Naive thymus-derived CD4-positive, alpha-beta T cell (primary cell): ENCODE results near the gene PTDSS2. TPM values are rescaled to one million over a fixed set of nuclear protein-coding genes. Genes with fewer than 3 reads are reported as not detected.

ENCODE experiments used
- ATAC-seq: fragments of 150-1000 bp; cut with Tn5 transposase; 2 replicates; pipeline ENCODE4 v1.10.0; 2021; ENCODE audit warnings: mild to moderate bottlenecking, moderate library complexity
- CTCF ChIA-PET: fragments of 350-600 bp; sonication (Branson Sonifier 250); formaldehyde crosslinking; loops from one replicate; lab custom pipeline; 2021; ENCODE audit warnings: antibody characterized with exemption; lab: Charles Lee
- POLR2A ChIA-PET: fragments of 350-600 bp; sonication (Branson Sonifier 250); formaldehyde crosslinking; loops from one replicate; lab custom pipeline; 2021; ENCODE audit warnings: antibody characterized with exemption, inconsistent platforms; lab: Charles Lee
- DNase-seq, 9 donors: peaks; one replicate each; pipeline versions ENCODE4 v3.0.0 to v3.0.0-alpha.2; 2020 to 2022; ENCODE audit warnings: mixed read lengths in 1 of 9
- H3K27ac ChIP-seq: one replicate; pipeline ENCODE4 v1.7.0; 2013; ENCODE audit warnings: mild to moderate bottlenecking, low read depth, low read length, moderate library complexity
- H3K27me3 ChIP-seq, 2 donors: one replicate each; pipeline ENCODE4 v1.7.0; 2013; ENCODE audit warnings: low read length in 2 of 2, mild to moderate bottlenecking in 2 of 2, moderate library complexity in 2 of 2; ENCODE audit not compliant: control insufficient read depth in 2 of 2, insufficient read depth in 2 of 2
- H3K36me3 ChIP-seq, 3 experiments: 1 replicate in 2 of 3; 2 replicates in 1 of 3; pipeline ENCODE4 v1.7.0; 2013; ENCODE audit warnings: low read length in 3 of 3, mild to moderate bottlenecking in 3 of 3, moderate library complexity in 1 of 3; ENCODE audit not compliant: insufficient read depth in 3 of 3, control insufficient read depth in 2 of 3
- H3K4me1 ChIP-seq, 2 donors: one replicate each; pipeline ENCODE4 v1.7.0; 2013; ENCODE audit warnings: low read length in 2 of 2, mild to moderate bottlenecking in 2 of 2, moderate library complexity in 1 of 2; ENCODE audit not compliant: control insufficient read depth in 2 of 2, insufficient read depth in 2 of 2
- H3K4me3 ChIP-seq: 2 replicates; pipeline ENCODE4 v1.7.0; 2013; ENCODE audit warnings: mild to moderate bottlenecking, low read length
- H3K9me3 ChIP-seq, 3 experiments: 1 replicate in 2 of 3; 2 replicates in 1 of 3; pipeline ENCODE4 v1.7.0; 2013; ENCODE audit warnings: low read length in 3 of 3; ENCODE audit not compliant: control insufficient read depth in 2 of 3
- H3K27ac Mint-ChIP-seq, 9 donors: one replicate each; pipeline ENCODE4 v1.8.0; 2020 to 2022; ENCODE audit warnings: mixed read lengths in 9 of 9, mild to moderate bottlenecking in 8 of 9, moderate library complexity in 5 of 9, inconsistent platforms in 2 of 9
- H3K27me3 Mint-ChIP-seq, 5 donors: one replicate each; pipeline ENCODE4 v1.8.0; 2021 to 2022; ENCODE audit warnings: mixed read lengths in 5 of 5, mild to moderate bottlenecking in 1 of 5
- H3K36me3 Mint-ChIP-seq, 5 donors: one replicate each; pipeline ENCODE4 v1.8.0; 2020 to 2022; ENCODE audit warnings: mixed read lengths in 5 of 5, mild to moderate bottlenecking in 3 of 5, inconsistent platforms in 1 of 5
- H3K4me1 Mint-ChIP-seq, 7 donors: one replicate each; pipeline ENCODE4 v1.8.0; 2020 to 2022; ENCODE audit warnings: mixed read lengths in 7 of 7, mild to moderate bottlenecking in 3 of 7, inconsistent platforms in 1 of 7
- H3K4me3 Mint-ChIP-seq, 10 donors: one replicate each; pipeline ENCODE4 v1.8.0; 2020 to 2022; ENCODE audit warnings: mild to moderate bottlenecking in 10 of 10, mixed read lengths in 10 of 10, moderate library complexity in 6 of 10, inconsistent platforms in 2 of 10
- H3K9me3 Mint-ChIP-seq, 11 donors: one replicate each; pipeline ENCODE4 v1.8.0; 2020 to 2022; ENCODE audit warnings: mixed read lengths in 11 of 11, mild to moderate bottlenecking in 4 of 11, inconsistent platforms in 1 of 11, moderate library complexity in 1 of 11
- intact Hi-C, 2 donors: fragments of 100-400 bp; cut with micrococcal nuclease; formaldehyde crosslinking; loops; one replicate each; pipeline ENCODE4 v1.15.1; 2023
- polyA plus RNA-seq, 2 donors: library from polyadenylated mRNA; unstranded; fragments of 300-500 nt; fragmentation: Illumina TruSeq; gene quantifications; one replicate each; pipeline ENCODE4 v1.2.3, GENCODE V29; 2021
- total RNA-seq, 6 experiments: library from RNA in 5 of 6; stranded (reverse) in 5 of 6; gene quantifications; 1 replicate in 5 of 6; 2 replicates in 1 of 6; pipeline ENCODE4 v1.2.3 and lab custom pipeline; 2021 to 2026

PTDSS2 gene
- total and polyA plus RNA-seq, 7 experiments from 2014 or later, result 9.0 to 27.7 (median 19.4) TPM

GRCh38 chr11:498297-499181, 48.5 kb downstream of the PTDSS2 start:
- Mint-ChIP-seq H3K4me3 (no peak overlapping the region), H3K27ac (no peak overlapping the region), H3K4me1 (peaks cover 0 to 12% (median 6%) of the 10 kb centered on the region in 7 donors), H3K9me3 (no peaks in the 10 kb centered on the region), H3K27me3 (no peaks in the 10 kb centered on the region), H3K36me3 (peaks cover 9 to 25% (median 19%) of the 10 kb centered on the region in 5 donors)
- Histone ChIP-seq H3K9me3 (no peaks in the 10 kb centered on the region), H3K27ac (no peak overlapping the region), H3K36me3 (peaks cover 0 to 85% (median 35%) of the 10 kb centered on the region in 3 experiments), H3K4me1 (no peaks in the 10 kb centered on the region), H3K4me3 (no peak overlapping the region), H3K27me3 (no peaks in the 10 kb centered on the region)
- ATAC-seq, result no peak
- CTCF ChIA-PET, result interaction anchor here (0.5 kb wide), 1 partner anchor 15 kb away, joined by 3 read pairs; no protein-coding TSS in a partner anchor
- intact Hi-C loops, result no loop called here
- no peak for DNase-seq
- POLR2A ChIA-PET, result interaction anchor here (0.5 to 1.3 kb wide), 3 partner anchors 8 to 291 kb away, joined by 3 read pairs; partner anchors contain the start of gene RIC8A

- no peak overlapping the region for H3K4me3 Mint-ChIP-seq
- H3K36me3 Mint-ChIP-seq, result peaks cover 9 to 25% (median 16%) of the 10 kb centered on the region in 5 donors
- CTCF ChIA-PET, result interaction anchor here (0.5 kb wide), 1 partner anchor 14 kb away, joined by 3 read pairs; no protein-coding TSS in a partner anchor
- H3K27ac Mint-ChIP-seq, result no peak overlapping the region
- no peak for DNase-seq
- H3K4me1 Mint-ChIP-seq, result peaks cover 0 to 15% (median 7%) of the 10 kb centered on the region in 7 donors
- ATAC-seq, result no peak
- intact Hi-C loops, result no loop called here
- POLR2A ChIA-PET, result interaction anchor here (1.3 kb wide), 1 partner anchor 7 kb away, joined by 3 read pairs; no protein-coding TSS in a partner anchor
- Histone ChIP-seq H3K27me3 (no peaks in the 10 kb centered on the region), H3K9me3 (no peaks in the 10 kb centered on the region), H3K36me3 (peaks cover 0 to 77% (median 35%) of the 10 kb centered on the region in 3 experiments), H3K4me1 (peaks cover 0 to 6% of the 10 kb centered on the region in 2 donors), H3K27ac (no peak overlapping the region), H3K4me3 (no peak overlapping the region)
- no peaks in the 10 kb centered on the region for H3K9me3 Mint-ChIP-seq
- no peaks in the 10 kb centered on the region for H3K27me3 Mint-ChIP-seq
Measured at GRCh38 chr11:499201-500076, 49.4 kb downstream of the PTDSS2 start.

- no peaks in the 10 kb centered on the region for H3K27me3 ChIP-seq
- peaks cover 12 to 18% of the 10 kb centered on the region in 2 donors for H3K4me1 ChIP-seq
- DNase-seq (no peak), ATAC-seq (no peak)
- H3K9me3 ChIP-seq, result no peaks in the 10 kb centered on the region
- peaks cover 0 to 60% (median 35%) of the 10 kb centered on the region in 3 experiments for H3K36me3 ChIP-seq
- POLR2A ChIA-PET, result no interaction called here
- Mint-ChIP-seq H3K36me3 (peaks cover 7 to 19% (median 9%) of the 10 kb centered on the region in 5 donors), H3K4me3 (no peak overlapping the region), H3K4me1 (peaks cover 9 to 30% (median 16%) of the 10 kb centered on the region in 7 donors), H3K27me3 (no peaks in the 10 kb centered on the region), H3K27ac (peak overlapping the region in 3 of 9 donors; percentile 28 to 72 (median 43)), H3K9me3 (no peaks in the 10 kb centered on the region)
- intact Hi-C loops, result no loop called here
- no peak overlapping the region for H3K4me3 ChIP-seq
- CTCF ChIA-PET, result no interaction called here
- H3K27ac ChIP-seq, result no peak overlapping the region
Measured at GRCh38 chr11:501001-501682, 51.1 kb downstream of the PTDSS2 start.

- peaks cover 0 to 59% (median 35%) of the 10 kb centered on the region in 3 experiments for H3K36me3 ChIP-seq
- ChIA-PET CTCF (no interaction called here), POLR2A (interaction anchor here (0.6 kb wide), 1 partner anchor 34 kb away, joined by 3 read pairs; the partner anchor contains the start of gene HRAS)
- intact Hi-C loops, result no loop called here
- ATAC-seq, result no peak
- H3K27ac ChIP-seq, result no peak overlapping the region
- no peak overlapping the region for H3K4me3 ChIP-seq
- H3K4me1 ChIP-seq, result peaks cover 12 to 18% of the 10 kb centered on the region in 2 donors
- peak overlapping the region in 1 of 10 donors; percentile 37 for H3K4me3 Mint-ChIP-seq
- H3K27me3 ChIP-seq, result no peaks in the 10 kb centered on the region
- H3K27ac Mint-ChIP-seq, result peak overlapping the region in 1 of 9 donors; percentile 58
- DNase-seq, result no peak
- H3K27me3 Mint-ChIP-seq, result no peaks in the 10 kb centered on the region
- peaks cover 0 to 4% (median 0%) of the 10 kb centered on the region in 11 donors for H3K9me3 Mint-ChIP-seq
- peaks cover 7 to 20% (median 9%) of the 10 kb centered on the region in 5 donors for H3K36me3 Mint-ChIP-seq
- H3K9me3 ChIP-seq, result no peaks in the 10 kb centered on the region
- peaks cover 9 to 32% (median 22%) of the 10 kb centered on the region in 7 donors for H3K4me1 Mint-ChIP-seq
Measured at GRCh38 chr11:501683-502287, 51.7 kb downstream of the PTDSS2 start.

DNA sequence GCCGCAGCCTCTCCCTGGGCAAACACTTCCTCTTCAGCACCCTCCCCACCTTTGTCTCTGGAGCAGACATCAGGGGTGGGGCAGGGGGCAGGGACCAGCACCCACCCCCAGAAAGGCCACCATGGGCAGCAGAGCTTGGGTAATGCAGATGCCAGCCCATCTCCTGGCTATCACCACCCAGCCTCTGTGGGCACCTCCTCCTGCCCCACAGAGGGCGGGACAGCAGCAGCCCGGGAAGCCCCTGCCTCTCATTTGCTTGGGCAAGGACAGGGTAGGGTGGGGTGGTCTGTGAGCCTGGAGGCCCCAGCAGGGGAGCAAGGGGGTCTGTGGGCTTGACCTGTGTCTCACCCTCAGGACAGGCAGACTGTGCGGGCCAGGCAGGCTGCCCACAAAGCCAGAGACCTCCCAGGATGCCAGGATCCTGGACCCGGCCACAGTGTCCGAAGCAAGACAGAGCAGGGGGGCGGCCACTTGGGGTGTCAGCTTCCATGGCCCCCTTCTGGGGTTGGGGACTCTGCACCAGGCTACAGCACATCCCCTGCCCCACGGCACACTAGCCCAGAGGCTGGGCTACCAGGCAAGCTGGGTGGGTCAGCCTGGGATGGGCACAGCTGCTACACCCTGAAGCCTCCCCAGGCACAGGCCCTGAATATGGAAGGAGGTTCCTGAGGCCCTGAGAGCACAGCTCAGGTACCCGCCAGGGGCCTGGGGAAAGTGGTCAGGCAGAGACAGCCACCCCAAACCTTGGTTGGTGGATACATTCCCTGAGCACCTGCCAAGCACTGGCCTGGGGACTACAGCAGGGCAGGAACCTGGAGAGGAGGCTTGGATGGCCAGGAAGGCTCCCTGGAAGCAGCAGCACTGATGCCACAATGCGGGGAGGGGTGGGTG, 52.5 kb downstream of the PTDSS2 start:
- POLR2A ChIA-PET, result interaction anchor here (0.6 kb wide), 1 partner anchor 33 kb away, joined by 3 read pairs; the partner anchor contains the start of gene HRAS
- peaks cover 0 to 4% (median 0%) of the 10 kb centered on the region in 11 donors for H3K9me3 Mint-ChIP-seq
- Histone ChIP-seq H3K9me3 (no peaks in the 10 kb centered on the region), H3K27ac (no peak overlapping the region), H3K4me3 (no peak overlapping the region), H3K4me1 (peaks cover 12 to 19% of the 10 kb centered on the region in 2 donors), H3K27me3 (no peaks in the 10 kb centered on the region), H3K36me3 (peaks cover 0 to 51% (median 32%) of the 10 kb centered on the region in 3 experiments)
- no peaks in the 10 kb centered on the region for H3K27me3 Mint-ChIP-seq
- no peak overlapping the region for H3K4me3 Mint-ChIP-seq
- CTCF ChIA-PET, result no interaction called here
- H3K27ac Mint-ChIP-seq, result peak overlapping the region in 1 of 9 donors; percentile 13
- intact Hi-C loops, result no loop called here
- DNase-seq, result no peak
- no peak for ATAC-seq
- H3K4me1 Mint-ChIP-seq, result peaks cover 9 to 27% (median 20%) of the 10 kb centered on the region in 7 donors
- H3K36me3 Mint-ChIP-seq, result peaks cover 2 to 13% (median 5%) of the 10 kb centered on the region in 5 donors
